ENCODE results near the gene EIPR1.

Gene EIPR1

GRCh38 chr2:3321825-3322224 lies 55.8 kb downstream of the EIPR1 start:
- DNase-seq = no peak

DNA sequence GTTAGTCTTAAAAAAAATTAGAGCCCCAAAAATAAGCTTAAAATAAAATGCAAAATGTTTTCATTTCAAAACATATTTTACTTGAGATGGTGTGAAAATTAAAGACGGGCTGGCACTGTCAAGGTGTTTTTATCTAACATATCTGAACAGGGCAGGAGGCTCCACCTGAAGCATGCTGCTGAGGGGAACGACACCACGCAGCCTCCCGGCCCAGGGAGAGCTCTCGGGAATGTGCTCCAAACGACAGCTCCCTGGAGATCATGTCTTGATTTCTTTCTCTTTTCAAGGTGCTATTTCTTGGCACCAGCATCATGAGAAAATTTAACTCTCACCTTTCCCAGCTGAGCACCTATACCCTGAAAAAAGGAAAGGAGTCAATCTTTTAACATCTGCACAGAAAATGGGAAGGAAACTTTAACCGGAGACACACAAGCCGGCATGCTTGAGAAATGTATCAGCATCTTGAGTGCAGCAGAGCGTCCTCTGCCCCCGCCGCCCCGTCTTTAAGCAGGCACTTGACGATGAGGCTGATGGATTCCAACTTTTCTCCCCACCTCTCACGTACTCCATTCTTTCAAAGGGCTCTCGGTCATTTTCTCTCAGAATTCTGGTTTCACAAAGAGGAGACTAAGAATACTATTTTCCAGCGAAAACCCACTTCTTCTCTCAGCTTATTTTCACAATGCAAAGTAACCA lies 56.6 kb downstream of the EIPR1 start:
- peak; percentile 10 for DNase-seq

GRCh38 chr2:3319745-3320566 lies 57.7 kb downstream of the EIPR1 start:
- DNase-seq = peak; percentile 25

DNA sequence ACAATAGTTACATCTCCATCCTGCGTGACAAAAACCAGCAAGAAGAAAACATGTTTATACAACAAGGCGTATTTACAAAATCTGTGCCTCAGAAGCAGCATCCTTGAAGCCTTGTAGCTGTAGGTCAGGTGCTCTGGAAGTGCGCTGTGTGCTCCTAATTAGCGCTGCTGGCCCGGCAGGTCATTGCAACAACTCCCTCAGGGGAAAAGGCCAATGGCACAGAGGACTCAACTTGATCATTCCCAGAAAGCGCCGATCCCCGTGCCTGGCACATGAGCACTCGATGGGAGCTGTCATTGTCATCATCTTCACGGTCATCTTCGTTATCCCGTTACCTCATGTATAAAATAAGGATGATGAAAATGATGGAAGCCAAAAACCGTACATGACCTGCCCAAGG lies 58.5 kb downstream of the EIPR1 start:
- no peak for DNase-seq

- peak; percentile 16 for DNase-seq
Observed at GRCh38 chr2:3317871-3318590, 59.6 kb downstream of the EIPR1 start.

DNA sequence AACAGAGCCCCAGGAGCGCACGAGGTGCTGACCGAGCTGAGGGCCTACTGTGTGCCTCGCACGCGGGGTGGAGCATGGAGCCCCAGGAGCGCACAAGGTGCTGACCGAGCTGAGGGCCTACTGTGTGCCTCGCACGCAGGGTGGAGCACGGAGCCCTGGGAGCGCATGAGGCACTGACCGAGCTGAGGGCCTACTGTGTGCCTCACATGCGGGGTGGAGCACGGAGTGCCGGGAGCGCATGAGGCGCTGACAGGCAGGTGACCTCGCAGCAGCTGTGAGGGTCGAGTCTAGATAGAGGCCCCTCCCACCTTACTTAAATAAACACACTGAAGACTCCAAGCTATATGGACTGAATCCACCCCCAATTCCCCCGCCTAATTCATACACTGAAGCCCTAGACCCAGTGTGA lies 60.3 kb downstream of the EIPR1 start:
- DNase-seq = peak; percentile 4

DNA sequence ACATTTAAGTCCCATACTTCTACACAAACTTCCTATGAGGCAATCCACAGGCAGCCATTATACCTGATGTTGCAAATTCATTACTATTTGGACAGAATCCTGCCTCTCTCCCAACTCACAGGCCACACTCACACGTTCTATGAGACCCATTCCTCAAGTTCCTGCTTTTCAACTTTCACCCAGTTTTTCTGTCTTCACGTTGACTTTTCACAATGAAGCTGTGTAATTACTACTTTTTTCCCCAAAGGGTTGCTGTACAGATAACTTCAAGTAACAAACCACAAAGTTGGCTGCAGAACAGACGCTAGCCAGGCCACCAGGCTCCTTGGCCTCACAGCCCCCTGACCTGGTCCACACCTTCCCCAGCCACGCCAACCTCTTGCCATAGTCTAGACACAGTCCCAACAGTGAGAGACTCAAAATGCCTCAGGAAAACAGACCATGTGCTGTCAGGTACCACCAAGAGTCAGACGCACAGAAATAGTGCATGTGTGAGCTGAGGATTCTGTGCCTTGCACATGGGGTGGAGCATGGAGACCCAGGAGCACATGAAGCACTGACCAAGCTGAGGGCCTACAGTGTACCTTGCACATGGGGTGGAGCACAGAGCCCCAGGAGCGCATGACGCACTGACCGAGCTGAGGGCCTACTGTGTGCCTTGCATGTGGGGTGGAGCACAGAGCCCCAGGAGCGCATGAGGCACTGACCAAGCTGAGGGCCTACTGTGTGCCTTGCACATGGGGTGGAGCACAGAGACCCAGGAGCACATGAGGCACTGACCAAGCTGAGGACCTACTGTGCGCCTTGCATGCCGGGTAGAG lies 61.0 kb downstream of the EIPR1 start:
- peak; percentile 4 for DNase-seq

DNA sequence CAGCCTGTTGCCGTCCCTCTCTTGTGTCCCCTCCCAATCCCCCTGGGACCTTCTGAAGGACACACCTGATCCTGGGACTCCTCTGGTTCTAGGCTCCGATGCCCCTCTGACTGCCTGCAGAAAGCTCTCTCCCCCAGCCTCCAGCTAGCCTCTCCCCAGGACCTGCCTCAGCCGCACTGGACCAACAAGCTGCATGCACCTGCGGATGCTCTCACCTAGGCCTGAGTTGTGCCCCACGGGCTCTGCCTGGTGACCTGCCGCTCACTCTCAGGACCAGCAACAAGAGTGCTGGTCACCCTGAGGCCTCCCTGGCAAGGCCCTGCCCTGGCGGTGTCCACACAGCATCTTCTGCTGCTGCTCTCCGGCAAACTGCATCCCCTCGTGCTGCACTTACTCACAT lies 63.0 kb downstream of the EIPR1 start:
- no peak for DNase-seq

DNA sequence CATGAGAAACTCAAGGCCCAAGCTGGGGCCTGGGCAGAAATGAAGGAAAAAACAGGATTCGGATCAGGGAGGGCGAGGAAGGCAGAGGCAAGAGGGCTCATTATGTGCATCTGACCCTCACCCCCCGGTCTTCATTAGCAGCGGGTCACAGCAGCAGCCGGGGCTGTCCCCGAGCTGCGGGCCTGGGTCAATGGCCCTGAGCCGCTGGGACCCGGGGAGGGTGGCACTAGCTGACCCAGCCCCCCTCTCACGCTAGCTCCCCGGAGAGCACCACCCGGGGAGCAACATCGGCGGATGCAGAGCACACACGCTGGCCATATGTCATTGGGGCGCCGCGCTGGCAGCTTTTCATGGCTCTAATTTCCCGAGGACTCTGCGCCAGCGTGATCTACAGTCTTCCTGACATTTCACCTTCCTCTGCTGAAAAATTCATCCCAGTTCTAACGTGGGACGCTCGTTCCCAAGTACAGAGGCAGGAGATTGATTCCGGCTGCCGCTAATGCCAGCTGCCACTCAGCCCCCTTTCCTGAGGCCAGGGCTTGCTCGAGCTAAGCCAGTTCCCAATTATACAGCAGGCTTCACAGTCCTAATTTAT lies 63.7 kb downstream of the EIPR1 start:
- no peak for DNase-seq

DNA sequence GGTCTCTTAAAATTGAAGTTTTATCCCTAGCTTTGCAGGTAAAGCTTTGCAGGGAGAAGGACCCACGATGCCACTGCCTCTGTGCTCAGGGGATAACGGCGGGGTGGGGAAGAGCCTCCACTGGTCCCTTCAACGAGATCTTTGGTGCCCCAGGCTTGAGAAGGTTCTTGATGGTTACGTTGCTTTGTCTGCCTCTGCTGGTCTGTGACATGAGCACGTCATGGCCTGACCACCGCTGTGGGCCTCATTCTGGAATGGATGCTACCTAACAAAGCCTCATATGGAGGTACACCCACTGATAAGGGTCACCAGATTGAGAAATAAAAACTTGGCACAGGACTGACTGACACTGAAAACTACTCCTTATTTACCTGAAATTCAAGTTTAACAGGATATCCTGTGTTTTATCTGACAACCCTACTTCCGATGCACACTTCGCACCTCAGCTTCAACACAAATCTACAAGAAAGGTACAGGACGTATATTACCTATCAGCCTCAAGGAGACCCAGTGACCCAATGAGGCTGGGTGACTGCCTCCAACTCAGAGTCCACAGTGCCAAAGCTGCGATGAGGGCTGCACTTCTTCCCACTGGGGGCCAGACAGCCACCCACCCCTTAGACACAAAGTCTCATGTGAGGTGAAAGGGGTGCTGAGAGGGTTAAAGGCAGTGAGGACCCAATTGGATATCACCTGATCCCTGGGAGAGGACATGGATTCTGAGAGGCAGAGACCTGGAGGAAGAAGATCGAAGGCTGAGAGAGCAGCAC lies 64.9 kb downstream of the EIPR1 start:
- no peak for DNase-seq

DNA sequence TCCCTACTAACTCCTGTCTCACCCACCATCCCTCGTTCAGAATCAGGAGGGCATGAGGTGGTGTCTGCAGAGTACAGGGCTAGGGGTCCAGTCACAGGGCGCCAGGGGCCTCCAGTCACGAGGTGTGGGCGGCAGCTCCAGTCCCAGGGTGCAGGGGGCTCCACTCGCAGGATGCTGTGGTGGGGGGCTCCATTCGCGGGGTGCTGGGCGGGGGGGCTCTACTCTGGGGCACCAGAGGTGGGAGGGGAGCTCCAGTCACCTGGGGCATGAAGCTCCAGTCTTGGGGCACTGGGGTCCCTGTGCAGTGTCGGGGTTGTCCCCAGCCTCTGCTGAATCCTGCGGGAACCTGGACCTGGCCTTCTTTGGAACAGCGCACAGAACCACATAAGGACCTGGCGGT lies 66.0 kb downstream of the EIPR1 start:
- no peak for DNase-seq

- no peak for DNase-seq
Observed at GRCh38 chr2:3309496-3310355, 67.9 kb downstream of the EIPR1 start.

- no peak for DNase-seq
Observed at GRCh38 chr2:3307901-3308300, 69.7 kb downstream of the EIPR1 start.

GRCh38 chr2:3307236-3307635 lies 70.4 kb downstream of the EIPR1 start:
- DNase-seq = no peak

GRCh38 chr2:3305952-3306351 lies 71.7 kb downstream of the EIPR1 start:
- no peak for DNase-seq

DNA sequence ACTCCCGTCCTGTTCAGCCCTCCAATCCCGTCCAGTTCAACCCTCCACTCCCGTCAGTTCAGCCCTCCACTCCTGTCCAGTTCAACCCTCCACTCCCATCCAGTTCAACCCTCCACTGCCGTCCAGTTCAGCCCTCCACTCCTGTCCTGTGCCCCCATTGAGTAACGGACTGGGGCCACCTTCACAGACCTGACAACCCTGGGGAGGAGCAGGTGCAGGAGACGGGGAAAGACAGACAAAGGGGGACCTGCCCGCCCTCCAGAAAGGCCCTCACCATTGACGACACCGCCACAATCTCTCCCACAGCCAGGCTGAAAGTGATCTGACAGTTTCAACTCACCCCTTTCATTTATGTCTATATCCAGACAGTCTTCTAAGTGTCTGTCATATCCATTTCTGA lies 72.2 kb downstream of the EIPR1 start:
- no peak for DNase-seq

DNA sequence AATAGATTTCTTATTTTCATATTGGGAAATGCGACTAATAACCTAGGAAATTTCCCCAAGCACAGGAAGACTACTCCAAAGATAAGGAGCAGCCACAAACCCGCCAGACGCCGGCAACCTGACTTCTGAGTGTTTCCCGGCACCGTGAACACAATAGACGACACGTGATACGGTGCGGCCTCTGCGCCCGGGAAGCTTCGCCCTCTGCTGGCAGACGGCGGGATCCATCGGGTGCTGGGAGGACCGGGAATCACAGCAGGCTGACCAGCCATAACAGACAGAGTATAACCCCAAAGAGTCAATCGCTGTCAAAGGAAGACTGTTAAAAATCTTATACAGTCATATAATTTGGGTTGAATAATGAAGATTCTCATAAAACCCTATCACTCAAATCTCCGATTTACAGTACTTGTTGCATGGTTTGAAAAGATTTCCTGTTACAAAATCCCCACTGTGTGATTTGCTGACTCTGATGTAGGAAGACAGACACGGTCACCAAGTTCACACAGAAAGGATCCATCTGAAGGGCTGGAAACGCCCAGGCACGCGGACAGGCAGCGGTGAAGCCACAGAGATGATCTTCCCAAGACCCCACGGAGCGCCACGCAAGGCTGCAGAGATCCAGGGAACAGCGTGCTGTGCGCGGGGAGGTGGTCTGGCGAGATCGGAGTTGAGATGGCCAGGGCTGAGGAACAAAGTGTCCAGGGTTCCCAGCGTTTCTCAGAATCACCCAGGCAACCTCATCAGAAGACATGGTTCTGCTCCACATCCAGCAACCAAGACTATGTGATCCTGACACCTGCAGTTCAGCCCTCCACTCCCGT lies 73.8 kb downstream of the EIPR1 start:
- peak; percentile 89 for DNase-seq

DNA sequence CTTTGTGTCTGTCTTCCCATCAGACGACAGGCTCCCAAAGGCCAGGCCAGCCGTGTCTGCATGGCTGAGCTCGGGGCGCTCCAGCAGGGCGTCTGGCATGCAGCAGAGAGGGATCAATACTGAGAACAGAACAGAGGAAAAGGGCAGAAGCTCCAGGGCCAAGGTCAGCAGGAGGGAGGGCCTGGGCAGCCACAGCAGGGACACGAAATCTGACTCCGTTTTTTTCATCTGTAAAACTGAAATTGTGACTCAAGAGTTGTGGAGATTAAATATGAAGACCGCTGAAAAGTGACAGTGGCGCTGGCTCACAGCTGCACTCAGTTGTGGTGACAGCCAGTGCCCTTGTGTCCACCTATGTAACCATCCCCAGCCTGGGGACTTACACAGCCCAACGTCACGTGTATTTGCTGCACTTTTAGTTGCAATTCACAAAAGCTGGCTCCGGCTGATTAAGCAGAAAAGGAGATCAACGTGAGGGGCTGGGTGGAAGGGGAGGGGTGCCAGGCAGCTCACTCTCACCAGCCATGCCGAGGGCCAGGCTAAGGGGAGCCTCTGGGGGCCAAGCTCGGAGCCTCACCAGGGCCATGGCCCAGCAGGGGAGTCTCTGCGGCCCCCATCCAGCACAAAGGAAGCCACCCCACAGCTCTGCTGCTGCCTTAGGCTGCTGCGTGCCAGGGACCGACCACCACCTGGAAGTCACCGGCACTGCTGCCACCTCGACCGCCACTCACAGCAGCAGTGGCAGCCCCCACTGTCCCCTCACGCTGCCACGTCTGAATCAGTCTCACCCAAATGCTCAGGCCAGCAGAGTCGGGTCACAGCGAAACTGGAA lies 74.7 kb downstream of the EIPR1 start:
- DNase-seq = no peak

DNA sequence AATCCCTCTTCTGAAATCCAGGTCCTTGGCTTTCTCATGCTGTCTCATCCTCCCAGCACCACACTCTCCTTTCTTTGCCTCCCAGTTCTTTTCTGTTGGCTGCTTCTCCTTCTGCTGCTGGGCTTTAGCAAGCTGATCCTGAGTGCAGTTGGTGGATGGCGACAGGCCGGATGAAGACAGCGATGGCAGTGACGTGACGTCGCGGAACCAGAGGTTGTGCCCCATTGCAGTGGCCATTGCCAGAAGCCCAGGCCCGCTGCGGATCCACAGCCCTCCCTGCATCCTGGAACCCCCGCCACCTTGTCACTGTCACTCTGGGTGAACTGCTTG lies 75.2 kb downstream of the EIPR1 start:
- no peak for DNase-seq
